H1 (cell line): ENCODE results near the gene UBAC1. TPM values are rescaled to one million over a fixed set of nuclear protein-coding genes. Genes with fewer than 3 reads are reported as not detected.
"Not testable (repeated sequence)": the region's sequence is repeated elsewhere in the genome, so short reads cannot be mapped to it uniquely, and the experiment has no call there.

Source experiments
- CTCF ChIA-PET: fragments of 300-600 bp; sonication (Branson Sonifier 250); formaldehyde crosslinking; loops from one replicate; lab custom pipeline; 2021; ENCODE audit not compliant: partially characterized antibody; lab: Charles Lee
- POLR2A ChIA-PET: fragments of 300-600 bp; sonication (Branson Sonifier 250); formaldehyde crosslinking; loops from one replicate; lab custom pipeline; 2021; ENCODE audit warnings: inconsistent platforms; ENCODE audit not compliant: partially characterized antibody; lab: Charles Lee
- DNase-seq, 2 experiments: peaks; one replicate each; pipeline versions ENCODE4 v3.0.0 to v3.0.0-alpha.2; 2010 to 2022; ENCODE audit warnings: low spot score in 2 of 2, low read depth in 1 of 2, mixed read lengths in 1 of 2
- FAIRE-seq: peaks from 2 replicates; lab custom pipeline; 2011; peaks lifted over from hg19 to GRCh38; lab: Jason Lieb, UNC
- H2AFZ ChIP-seq: 2 replicates; pipeline ENCODE4 v1.8.1; 2012; ENCODE audit warnings: low read length, inconsistent platforms
- H2AK5ac ChIP-seq: 2 replicates; pipeline ENCODE4 v1.6.1; 2013; ENCODE audit warnings: low read depth, low read length
- H2BK120ac ChIP-seq: replicated peaks from 2 replicates; pipeline ENCODE3; 2013; ENCODE audit warnings: low read depth, low read length, inconsistent platforms
- H2BK12ac ChIP-seq: 2 replicates; pipeline ENCODE4 v1.6.1; 2013; ENCODE audit warnings: low read depth, low read length
- H2BK15ac ChIP-seq: 2 replicates; pipeline ENCODE4 v1.6.1; 2013; ENCODE audit warnings: low read length
- H2BK20ac ChIP-seq: 2 replicates; pipeline ENCODE4 v1.6.1; 2013; ENCODE audit warnings: low read length
- H2BK5ac ChIP-seq: 2 replicates; pipeline ENCODE4 v1.6.1; 2013; ENCODE audit warnings: low read depth, low read length
- H3K14ac ChIP-seq: 2 replicates; pipeline ENCODE4 v1.6.1; 2013; ENCODE audit warnings: inconsistent platforms; ENCODE audit not compliant: insufficient read length
- H3K18ac ChIP-seq: 2 replicates; pipeline ENCODE4 v1.6.1; 2013; ENCODE audit warnings: low read length; ENCODE audit errors: extremely low read depth
- H3K23ac ChIP-seq: 2 replicates; pipeline ENCODE4 v1.6.1; 2013; ENCODE audit warnings: inconsistent platforms; ENCODE audit not compliant: insufficient read length
- H3K23me2 ChIP-seq: 2 replicates; pipeline ENCODE4 v1.6.1; 2013; ENCODE audit warnings: low read depth, low read length
- H3K27ac ChIP-seq: 2 replicates; pipeline ENCODE4 v1.6.1; 2011; ENCODE audit warnings: low read depth, low read length, inconsistent platforms
- H3K27me3 ChIP-seq, 4 experiments: replicated peaks in 1 of 4; 1 replicate in 1 of 4; 2 replicates in 3 of 4; pipeline versions ENCODE4 v1.6.1 to v1.8.1; 2011 to 2013; ENCODE audit warnings: low read length in 3 of 4, mild to moderate bottlenecking in 3 of 4, inconsistent platforms in 2 of 4, mixed read lengths in 2 of 4, moderate library complexity in 1 of 4; ENCODE audit not compliant: control insufficient read depth in 3 of 4, insufficient read depth in 3 of 4; ENCODE audit errors: extremely low read depth in 1 of 4
- H3K36me3 ChIP-seq, 4 experiments: 2 replicates each; pipeline versions ENCODE4 v1.6.1 to v1.8.1; 2011 to 2013; ENCODE audit warnings: mild to moderate bottlenecking in 4 of 4, low read length in 3 of 4, moderate library complexity in 2 of 4, control low read depth in 1 of 4, inconsistent platforms in 1 of 4; ENCODE audit not compliant: insufficient read depth in 4 of 4, control insufficient read depth in 2 of 4
- H3K4ac ChIP-seq: replicated peaks from 2 replicates; pipeline ENCODE3; 2013; ENCODE audit warnings: low read length, low read depth, mixed read lengths, inconsistent platforms; ENCODE audit not compliant: insufficient read length
- H3K4me1 ChIP-seq, 4 experiments: replicated peaks in 1 of 4; 1 replicate in 1 of 4; 2 replicates in 3 of 4; pipeline versions ENCODE4 v1.6.1 to v1.8.1; 2011 to 2013; ENCODE audit warnings: low read length in 3 of 4, inconsistent platforms in 2 of 4, mixed read lengths in 1 of 4; ENCODE audit not compliant: insufficient read depth in 4 of 4, control insufficient read depth in 3 of 4
- H3K4me2 ChIP-seq, 2 experiments: 2 replicates each; pipeline versions ENCODE4 v1.6.1 to v1.8.1; 2011 to 2013; ENCODE audit warnings: low read depth in 2 of 2, low read length in 2 of 2, control low read depth in 1 of 2, inconsistent platforms in 1 of 2, mild to moderate bottlenecking in 1 of 2; ENCODE audit not compliant: insufficient read depth in 1 of 2
- H3K4me3 ChIP-seq, 4 experiments: fragments of 200-600, 300-600 bp in 1 of 4; sonication (generic), shearing (Covaris generic), sonication (Bioruptor Twin) in 1 of 4; 2 replicates each; pipeline versions ENCODE4 v1.5.1 to v1.8.1; 2011 to 2016; ENCODE audit warnings: low read length in 4 of 4, low read depth in 3 of 4, control low read depth in 2 of 4, inconsistent platforms in 2 of 4, mild to moderate bottlenecking in 2 of 4, mixed read lengths in 1 of 4, moderate library complexity in 1 of 4; ENCODE audit not compliant: insufficient read depth in 2 of 4; ENCODE audit errors: extremely low read depth in 1 of 4
- H3K56ac ChIP-seq: replicated peaks from 2 replicates; pipeline ENCODE3; 2013; ENCODE audit warnings: low read depth, mild to moderate bottlenecking, mixed read lengths, low read length, inconsistent platforms; ENCODE audit not compliant: insufficient read length
- H3K79me1 ChIP-seq: 2 replicates; pipeline ENCODE4 v1.6.1; 2013; ENCODE audit warnings: low read depth, low read length, control low read depth
- H3K79me2 ChIP-seq, 2 experiments: 2 replicates each; pipeline versions ENCODE4 v1.6.1 to v1.8.1; 2012 to 2013; ENCODE audit warnings: low read length in 2 of 2, mild to moderate bottlenecking in 2 of 2, inconsistent platforms in 1 of 2; ENCODE audit not compliant: insufficient read depth in 2 of 2, control insufficient read depth in 1 of 2
- H3K9ac ChIP-seq, 4 experiments: replicated peaks in 1 of 4; 1 replicate in 1 of 4; 2 replicates in 3 of 4; pipeline versions ENCODE4 v1.6.1 to v1.8.1; 2011 to 2013; ENCODE audit warnings: low read depth in 3 of 4, low read length in 3 of 4, control low read depth in 2 of 4, mild to moderate bottlenecking in 2 of 4, moderate library complexity in 2 of 4, inconsistent platforms in 1 of 4; ENCODE audit errors: extremely low read depth in 1 of 4
- H3K9me3 ChIP-seq, 2 experiments: 2 replicates each; pipeline versions ENCODE4 v1.6.1 to v1.8.1; 2012 to 2013; ENCODE audit warnings: mild to moderate bottlenecking in 2 of 2, moderate library complexity in 2 of 2, control low read depth in 1 of 2, inconsistent platforms in 1 of 2, low read depth in 1 of 2, low read length in 1 of 2, mixed read lengths in 1 of 2; ENCODE audit not compliant: insufficient read depth in 2 of 2
- H4K20me1 ChIP-seq, 2 experiments: replicated peaks in 1 of 2; 2 replicates each; pipeline versions ENCODE3 to v1.8.1; 2011 to 2013; ENCODE audit warnings: inconsistent platforms in 2 of 2, low read length in 2 of 2, mild to moderate bottlenecking in 1 of 2; ENCODE audit not compliant: insufficient read depth in 2 of 2, control insufficient read depth in 1 of 2
- H4K5ac ChIP-seq: 2 replicates; pipeline ENCODE4 v1.6.1; 2013; ENCODE audit warnings: low read length, low read depth, mixed read lengths, inconsistent platforms; ENCODE audit not compliant: insufficient read length
- H4K8ac ChIP-seq: 2 replicates; pipeline ENCODE4 v1.8.0; 2013; ENCODE audit warnings: mild to moderate bottlenecking, moderate library complexity, low read length, inconsistent platforms; ENCODE audit not compliant: insufficient read depth; ENCODE audit errors: extremely low read depth
- H4K91ac ChIP-seq: replicated peaks from 2 replicates; pipeline ENCODE3; 2013; ENCODE audit warnings: low read length, mixed read lengths, inconsistent platforms; ENCODE audit not compliant: insufficient read length
- WGBS, 2 experiments: shearing (Covaris generic) in 1 of 2; methylation state at CpG; one replicate each; pipeline versions ENCODE4 v1.1.6 to v1.1.7; 2013 to 2015; ENCODE audit warnings: low lambda C conversion rate in 2 of 2, mixed read lengths in 2 of 2, inconsistent platforms in 1 of 2, low coverage in 1 of 2, missing lambda C conversion rate in 1 of 2; ENCODE audit not compliant: insufficient replicate concordance in 2 of 2, insufficient coverage in 1 of 2, insufficient read length in 1 of 2; ENCODE audit errors: extremely low coverage in 1 of 2, missing lambda C conversion rate in 1 of 2; 5-methylcytosine and 5-hydroxymethylcytosine counted together
- polyA plus RNA-seq, 7 experiments: library from polyadenylated mRNA; depleted of rRNA in 3 of 7; stranded (reverse) in 5 of 7; unstranded in 2 of 7; fragments of >200 nt in 5 of 7; fragments of 200-250 nt in 2 of 7; gene quantifications; 1 replicate in 5 of 7; 2 replicates in 1 of 7; 4 replicates in 1 of 7; pipeline versions ENCODE4 v1.2.1 to v1.2.3, GENCODE V29; 2011 to 2013; ENCODE audit warnings: missing spikeins in 2 of 7, mixed read lengths in 2 of 7
- total RNA-seq: library from RNA; stranded (reverse); fragmentation: NEBNext Ultra II Directional; extraction: Animal tissue kit (Norgen Biotek cat#: 25700); gene quantifications from 2 replicates; pipeline ENCODE4 v1.2.1, GENCODE V29; 2021

The UBAC1 gene
- total and polyA plus RNA-seq, 2 of the 8 experiments (the other 6 are each of a cell fraction or from before 2014, with no cell fraction given): 59.3 to 85.2 TPM

- H4K8ac ChIP-seq, H2BK120ac ChIP-seq, H3K27me3 ChIP-seq, H3K79me2 ChIP-seq, H3K56ac ChIP-seq, H2BK15ac ChIP-seq, H3K4me1 ChIP-seq, H2AK5ac ChIP-seq, H3K4ac ChIP-seq, H3K4me2 ChIP-seq, H4K20me1 ChIP-seq, FAIRE-seq, H2AFZ ChIP-seq, H3K14ac ChIP-seq, H4K91ac ChIP-seq, H3K23ac ChIP-seq, H3K18ac ChIP-seq, H2BK5ac ChIP-seq, H3K4me3 ChIP-seq, H3K23me2 ChIP-seq, H4K5ac ChIP-seq, H2BK20ac ChIP-seq, H3K27ac ChIP-seq, DNase-seq, H3K9ac ChIP-seq, H3K79me1 ChIP-seq, H2BK12ac ChIP-seq: not testable (repeated sequence)
- ChIA-PET CTCF (interaction anchor here (0.8 kb wide), 1 partner anchor 306 kb away, joined by 4 read pairs; no protein-coding TSS in a partner anchor), POLR2A (interaction anchor here (1.2 kb wide), 1 partner anchor 26 kb away, joined by 3 read pairs; no protein-coding TSS in a partner anchor)
- Histone ChIP-seq H3K9me3 (peaks cover 51 to 63% of the 10 kb centered on the region in 2 experiments), H3K36me3 (peaks cover 10 to 47% (median 28%) of the 10 kb centered on the region in 4 experiments)
- 92% methylated on average over 12 of the region's 12 CpGs; no CpG with 5 or more reads in 1 of the 2 experiments for WGBS, 2 experiments
These were observed 44.9 kb downstream of the UBAC1 start for GRCh38 chr9:135916227-135916626.
